Measurements from ENCODE around the gene SCAND1.

DNA sequence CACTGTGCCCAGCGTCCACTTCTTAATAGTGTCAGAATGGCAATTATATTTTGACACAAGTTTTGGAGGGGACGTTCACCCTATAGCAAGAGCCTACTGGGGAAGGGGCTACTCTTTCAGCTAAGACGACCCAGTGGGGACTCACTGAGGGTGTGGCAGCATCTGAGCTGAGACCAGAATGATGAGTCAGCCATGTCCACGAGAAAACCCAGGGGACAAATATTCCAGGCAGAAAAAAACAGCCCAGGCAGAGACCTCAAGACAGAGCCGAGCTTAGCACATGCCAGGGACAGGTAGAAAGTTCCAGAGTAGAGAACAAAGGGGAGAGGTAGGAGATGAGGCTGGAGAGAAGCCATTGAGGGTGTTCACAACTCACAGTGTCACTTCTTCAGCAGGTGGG, 25.2 kb upstream of the SCAND1 start:
- TF ChIP-seq, protein P1, sequence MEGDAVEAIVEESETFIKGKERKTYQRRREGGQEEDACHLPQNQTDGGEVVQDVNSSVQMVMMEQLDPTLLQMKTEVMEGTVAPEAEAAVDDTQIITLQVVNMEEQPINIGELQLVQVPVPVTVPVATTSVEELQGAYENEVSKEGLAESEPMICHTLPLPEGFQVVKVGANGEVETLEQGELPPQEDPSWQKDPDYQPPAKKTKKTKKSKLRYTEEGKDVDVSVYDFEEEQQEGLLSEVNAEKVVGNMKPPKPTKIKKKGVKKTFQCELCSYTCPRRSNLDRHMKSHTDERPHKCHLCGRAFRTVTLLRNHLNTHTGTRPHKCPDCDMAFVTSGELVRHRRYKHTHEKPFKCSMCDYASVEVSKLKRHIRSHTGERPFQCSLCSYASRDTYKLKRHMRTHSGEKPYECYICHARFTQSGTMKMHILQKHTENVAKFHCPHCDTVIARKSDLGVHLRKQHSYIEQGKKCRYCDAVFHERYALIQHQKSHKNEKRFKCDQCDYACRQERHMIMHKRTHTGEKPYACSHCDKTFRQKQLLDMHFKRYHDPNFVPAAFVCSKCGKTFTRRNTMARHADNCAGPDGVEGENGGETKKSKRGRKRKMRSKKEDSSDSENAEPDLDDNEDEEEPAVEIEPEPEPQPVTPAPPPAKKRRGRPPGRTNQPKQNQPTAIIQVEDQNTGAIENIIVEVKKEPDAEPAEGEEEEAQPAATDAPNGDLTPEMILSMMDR (IDR thresholded peaks at IDR 0.05; ENCODE audit: insufficient read depth, low read length, poor library complexity, severe bottlenecking): no peak
- TF ChIP-seq EZH2phosphoT487 (conservative IDR thresholded peaks at IDR 0.05; ENCODE audit: low read length): no peak
